C4-2B (cell line): ENCODE data around the gene NFATC2.

ENCODE experiments used
- ZFX ChIP-seq: fragments of 450-650 bp; IDR thresholded peaks from 2 replicates; pipeline ENCODE4 v1.6.1; 2017
- TF ChIP-seq, protein P1 (sequence below): fragments of 450-650 bp; conservative IDR thresholded peaks from 2 replicates; pipeline ENCODE4 v1.5.1; 2017; ENCODE audit warnings: mild to moderate bottlenecking

DNA sequence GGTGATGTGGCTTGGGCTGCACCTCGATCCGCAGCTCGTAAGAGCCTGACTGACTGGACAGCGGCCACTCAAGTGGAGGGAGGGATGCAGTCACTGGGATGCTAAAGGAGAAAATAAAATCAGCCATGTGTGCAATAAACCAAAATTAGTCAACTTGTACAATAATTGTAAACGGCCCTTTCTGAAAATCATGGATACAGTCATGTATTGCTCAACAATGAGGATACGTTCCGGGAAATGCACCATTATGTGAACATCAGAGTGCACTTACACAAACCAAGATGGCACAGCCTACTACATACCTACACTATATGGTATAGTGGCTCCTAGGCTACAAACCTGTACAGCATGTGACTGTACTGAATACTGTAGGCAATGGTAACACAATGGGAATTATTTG lies 25.7 kb downstream of the NFATC2 start:
- TF ChIP-seq, protein P1, sequence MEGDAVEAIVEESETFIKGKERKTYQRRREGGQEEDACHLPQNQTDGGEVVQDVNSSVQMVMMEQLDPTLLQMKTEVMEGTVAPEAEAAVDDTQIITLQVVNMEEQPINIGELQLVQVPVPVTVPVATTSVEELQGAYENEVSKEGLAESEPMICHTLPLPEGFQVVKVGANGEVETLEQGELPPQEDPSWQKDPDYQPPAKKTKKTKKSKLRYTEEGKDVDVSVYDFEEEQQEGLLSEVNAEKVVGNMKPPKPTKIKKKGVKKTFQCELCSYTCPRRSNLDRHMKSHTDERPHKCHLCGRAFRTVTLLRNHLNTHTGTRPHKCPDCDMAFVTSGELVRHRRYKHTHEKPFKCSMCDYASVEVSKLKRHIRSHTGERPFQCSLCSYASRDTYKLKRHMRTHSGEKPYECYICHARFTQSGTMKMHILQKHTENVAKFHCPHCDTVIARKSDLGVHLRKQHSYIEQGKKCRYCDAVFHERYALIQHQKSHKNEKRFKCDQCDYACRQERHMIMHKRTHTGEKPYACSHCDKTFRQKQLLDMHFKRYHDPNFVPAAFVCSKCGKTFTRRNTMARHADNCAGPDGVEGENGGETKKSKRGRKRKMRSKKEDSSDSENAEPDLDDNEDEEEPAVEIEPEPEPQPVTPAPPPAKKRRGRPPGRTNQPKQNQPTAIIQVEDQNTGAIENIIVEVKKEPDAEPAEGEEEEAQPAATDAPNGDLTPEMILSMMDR: no peak
- TF ChIP-seq ZFX: no peak
